NCI-H1105 treated with DMSO at 0.1 percent for 48 hours (cell line): ENCODE measurements around the gene RAB3C.
A peak's percentile ranks its signal among the peaks of the same experiment; 100 is the strongest.

Source experiments
- DNase-seq: peaks from one replicate; lab custom pipeline; 2025; lab: John Stamatoyannopoulos, UW

The RAB3C gene

GRCh38 chr5:58834242-58835225 is 251.7 kb downstream of the RAB3C start:
- DNase-seq, result no peak

- no peak for DNase-seq
Observed at GRCh38 chr5:58836351-58836750, 253.5 kb downstream of the RAB3C start.

GRCh38 chr5:58838729-58839128 is 255.9 kb downstream of the RAB3C start:
- DNase-seq, result no peak

GRCh38 chr5:58842852-58843251 is 260.0 kb downstream of the RAB3C start:
- no peak for DNase-seq

- DNase-seq, result no peak
Observed at GRCh38 chr5:58844395-58844794, 261.5 kb downstream of the RAB3C start.

- DNase-seq, result no peak
Observed at GRCh38 chr5:58847041-58847440, 264.2 kb downstream of the RAB3C start.

GRCh38 chr5:58849223-58849622 is 266.3 kb downstream of the RAB3C start:
- DNase-seq, result no peak

GRCh38 chr5:58849921-58850667 is 267.2 kb downstream of the RAB3C start:
- DNase-seq, result peak; percentile 47

- DNase-seq, result no peak
Observed at GRCh38 chr5:58851153-58851552, 268.3 kb downstream of the RAB3C start.

GRCh38 chr5:58851571-58851970 is 268.7 kb downstream of the RAB3C start:
- DNase-seq, result no peak

- DNase-seq, result no peak
Observed at GRCh38 chr5:58852566-58852965, 269.7 kb downstream of the RAB3C start.

GRCh38 chr5:58854441-58854840 is 271.6 kb downstream of the RAB3C start:
- no peak for DNase-seq

GRCh38 chr5:58855851-58856739 is 273.2 kb downstream of the RAB3C start:
- DNase-seq, result no peak

GRCh38 chr5:58857609-58858008 is 274.7 kb downstream of the RAB3C start:
- DNase-seq, result no peak

- no peak for DNase-seq
Observed at GRCh38 chr5:58860680-58861079, 277.8 kb downstream of the RAB3C start.

- DNase-seq, result no peak
Observed at GRCh38 chr5:58868931-58869330, 286.1 kb downstream of the RAB3C start.

GRCh38 chr5:58871648-58872242 is 288.9 kb downstream of the RAB3C start:
- peak; percentile 17 for DNase-seq

- peak; percentile 90 for DNase-seq
Observed at GRCh38 chr5:58872670-58873273, 289.9 kb downstream of the RAB3C start.

- no peak for DNase-seq
Observed at GRCh38 chr5:58875599-58875998, 292.7 kb downstream of the RAB3C start.

GRCh38 chr5:58885260-58885659 is 302.4 kb downstream of the RAB3C start:
- no peak for DNase-seq
